Stimulated activated CD4-positive, alpha-beta T cell treated with anti-CD3 and anti-CD28 coated beads, Interleukin-12 subunit alpha, Interleukin-12 subunit beta, amount 100 ng/mL, for 4 hours (primary cell): ENCODE measurements around the gene SMIM1.

Experiments
- DNase-seq: peaks from one replicate; pipeline ENCODE4 v3.0.0-alpha.2; 2020

Gene SMIM1

GRCh38 chr1:3777647-3778589, 5.4 kb downstream of the SMIM1 start:
- no peak for DNase-seq

GRCh38 chr1:3778590-3779264, 6.2 kb downstream of the SMIM1 start:
- DNase-seq = no peak

- no peak for DNase-seq
These were observed 6.8 kb downstream of the SMIM1 start for GRCh38 chr1:3779265-3779911.

GRCh38 chr1:3779912-3780416, 7.4 kb downstream of the SMIM1 start:
- no peak for DNase-seq

GRCh38 chr1:3780901-3781300, 8.4 kb downstream of the SMIM1 start:
- no peak for DNase-seq

- no peak for DNase-seq
These were observed 11.3 kb downstream of the SMIM1 start for GRCh38 chr1:3783651-3784474.

GRCh38 chr1:3785045-3785444, 12.5 kb downstream of the SMIM1 start:
- no peak for DNase-seq

GRCh38 chr1:3785456-3786157, 13.1 kb downstream of the SMIM1 start:
- no peak for DNase-seq

GRCh38 chr1:3786468-3787348, 14.2 kb downstream of the SMIM1 start:
- DNase-seq = no peak

GRCh38 chr1:3787349-3787715, 14.8 kb downstream of the SMIM1 start:
- DNase-seq = no peak

GRCh38 chr1:3787745-3788605, 15.4 kb downstream of the SMIM1 start:
- no peak for DNase-seq

- no peak for DNase-seq
These were observed 16.3 kb downstream of the SMIM1 start for GRCh38 chr1:3788756-3789420.

GRCh38 chr1:3789421-3790300, 17.1 kb downstream of the SMIM1 start:
- no peak for DNase-seq

- DNase-seq = no peak
These were observed 18.0 kb downstream of the SMIM1 start for GRCh38 chr1:3790500-3790923.

- no peak for DNase-seq
These were observed 18.4 kb downstream of the SMIM1 start for GRCh38 chr1:3790952-3791351.

GRCh38 chr1:3795453-3796214, 23.1 kb downstream of the SMIM1 start:
- no peak for DNase-seq
